KBM-7 (cell line): ENCODE measurements around the gene AHCYL1.
A peak's percentile ranks its signal among the peaks of the same experiment; 100 is the strongest.

Source experiments
- DNase-seq: peaks from one replicate; pipeline ENCODE4 v3.0.0-alpha.2; 2015
- in situ Hi-C: fragments of 300-500 bp; cut with MboI; formaldehyde crosslinking; loops from 2 replicates; pipeline ENCODE4 v1.14.3; 2020; ENCODE audit warnings: low sequenced_read_pairs, low pct_unique_long_range_greater_than_20kb, mixed read lengths

The AHCYL1 gene

GRCh38 chr1:109971559-109971958 lies 13.0 kb upstream of the AHCYL1 start:
- DNase-seq: peak; percentile 31
- in situ Hi-C loops: no loop called here

DNA sequence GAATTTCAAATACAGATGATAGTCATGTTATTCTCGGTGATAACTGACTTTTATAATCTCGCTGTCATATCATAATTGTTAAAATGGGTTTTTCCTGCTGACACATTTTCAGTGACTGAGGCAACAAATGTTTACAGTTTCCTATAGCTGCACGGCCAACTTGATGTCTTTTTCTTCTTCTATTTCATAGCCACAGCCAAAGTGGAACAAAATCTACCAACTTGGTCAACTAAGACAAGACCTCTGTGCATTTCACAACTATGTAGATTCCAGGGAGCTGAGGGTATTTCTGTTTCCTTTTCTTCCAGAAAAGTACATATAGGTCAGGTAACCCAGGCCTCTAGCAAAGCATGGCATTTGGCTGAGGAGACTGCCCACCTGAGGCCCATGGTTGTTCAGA lies 10.4 kb upstream of the AHCYL1 start:
- in situ Hi-C loops: no loop called here
- no peak for DNase-seq

DNA sequence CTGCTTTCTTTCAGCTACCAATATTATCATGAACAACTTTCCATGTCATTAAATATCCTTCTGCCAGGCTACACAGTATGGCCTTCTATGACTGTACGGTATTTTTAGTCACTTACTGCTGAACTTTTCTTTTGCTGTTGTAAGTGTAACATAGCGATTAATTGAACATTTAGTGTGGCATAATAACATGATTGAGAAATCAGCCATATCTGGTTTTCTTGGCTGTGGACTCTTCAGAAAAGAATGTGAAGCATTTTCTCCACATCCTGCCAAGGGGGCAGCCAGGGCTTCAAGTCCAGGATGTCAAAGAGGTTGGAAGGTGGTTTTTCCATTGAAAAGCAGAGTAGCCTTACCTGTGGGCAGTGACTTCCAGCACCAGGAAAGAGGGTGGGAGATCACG lies 8.8 kb upstream of the AHCYL1 start:
- DNase-seq: no peak
- in situ Hi-C loops: loop anchor here (25.0 kb wide), 2 partner anchors 338 to 438 kb away; partner anchors contain the start of genes GNAI3 and GPR61

GRCh38 chr1:109976762-109977161 lies 7.8 kb upstream of the AHCYL1 start:
- in situ Hi-C loops: loop anchor here (25.0 kb wide), 2 partner anchors 339 to 439 kb away; partner anchors contain the start of genes GNAI3 and GPR61
- no peak for DNase-seq

DNA sequence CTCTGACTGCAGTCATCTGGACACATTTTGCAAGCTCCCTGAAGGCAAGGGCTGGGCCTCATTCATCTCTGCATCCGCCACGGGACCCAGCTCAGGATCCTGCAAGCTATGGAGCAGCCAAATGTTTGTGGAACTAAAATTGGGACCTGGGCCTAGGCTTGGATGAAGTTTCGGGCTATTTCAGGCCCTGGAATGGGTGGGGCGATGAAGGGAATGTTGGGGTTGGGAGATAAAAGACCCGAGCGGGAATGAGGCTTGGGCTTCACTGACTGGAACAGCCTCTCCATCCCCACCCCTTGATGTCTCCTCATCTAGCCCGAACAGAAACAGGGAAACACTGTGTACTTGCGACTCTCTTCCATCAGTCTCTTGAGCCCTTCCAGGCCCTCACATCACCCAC lies 7.3 kb upstream of the AHCYL1 start:
- in situ Hi-C loops: loop anchor here (25.0 kb wide), 2 partner anchors 340 to 440 kb away; partner anchors contain the start of genes GNAI3 and GPR61
- DNase-seq: no peak

- no peak for DNase-seq
- in situ Hi-C loops: loop anchor here (25.0 kb wide), 2 partner anchors 341 to 441 kb away; partner anchors contain the start of genes GNAI3 and GPR61
Observed at GRCh38 chr1:109977657-109978378, 6.7 kb upstream of the AHCYL1 start.

DNA sequence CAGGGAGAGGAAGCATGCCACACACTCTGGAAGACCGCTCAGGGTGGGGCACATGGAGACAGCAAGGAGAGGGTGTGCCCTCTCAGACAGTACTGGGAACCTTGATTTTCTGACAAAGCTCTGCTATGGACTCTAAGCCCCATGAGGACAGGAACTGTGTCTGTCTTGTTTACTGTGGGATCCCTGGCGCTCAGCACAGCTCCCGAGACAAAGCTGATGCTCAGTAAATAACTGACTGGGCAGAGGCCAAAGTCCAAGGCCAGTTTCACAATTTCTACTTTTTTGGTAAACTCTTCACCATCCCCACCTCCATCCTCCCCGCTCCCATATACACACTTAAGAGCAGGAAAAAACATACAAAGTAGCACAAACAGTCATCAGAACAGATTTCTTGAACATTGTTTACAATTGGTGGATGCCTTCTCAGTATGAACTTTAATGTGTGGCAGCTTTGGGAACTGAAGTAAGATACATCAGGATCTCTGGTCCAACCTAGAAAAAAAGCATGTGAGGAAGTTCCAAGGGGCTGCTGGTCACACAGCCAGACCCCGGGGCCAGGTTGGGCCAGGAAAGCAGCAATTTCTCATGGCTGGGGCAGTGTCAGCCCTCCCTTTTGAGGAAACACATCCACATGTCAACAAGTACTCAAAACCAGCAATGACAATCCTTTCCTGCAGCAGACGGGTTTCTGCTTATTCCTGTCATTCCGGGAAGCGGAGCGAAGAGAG lies 5.6 kb upstream of the AHCYL1 start:
- in situ Hi-C loops: loop anchor here (25.0 kb wide), 2 partner anchors 342 to 442 kb away; partner anchors contain the start of genes GNAI3 and GPR61
- DNase-seq: no peak

DNA sequence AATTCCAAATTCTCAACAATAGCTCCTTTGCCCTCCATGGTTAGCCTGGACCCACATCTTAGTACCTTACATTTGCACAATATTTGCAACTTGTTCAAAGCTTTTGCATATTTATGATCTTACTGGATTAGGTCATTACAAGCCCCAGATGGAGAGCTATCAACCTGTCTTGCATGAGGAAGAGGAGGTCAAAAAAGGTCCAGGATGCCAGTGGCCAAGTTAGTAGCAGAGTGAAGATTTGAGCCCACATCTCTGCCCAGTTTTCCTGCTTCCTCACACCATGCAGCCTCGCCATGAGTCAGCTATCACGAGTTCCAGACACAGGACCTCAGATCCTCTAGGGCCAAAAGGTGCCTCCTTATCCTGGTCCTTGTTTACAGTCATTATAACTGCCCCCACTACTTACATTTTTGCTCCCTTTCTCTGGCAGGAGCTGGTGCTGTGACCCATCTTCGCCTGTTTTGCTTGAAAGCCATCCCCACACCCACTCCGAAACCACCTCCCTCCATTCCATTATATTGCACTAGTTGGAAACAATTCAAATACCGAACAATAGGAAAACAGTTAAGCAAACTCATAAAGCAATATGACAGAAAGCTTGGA lies 5.0 kb upstream of the AHCYL1 start:
- in situ Hi-C loops: loop anchor here (10.0 to 25.0 kb wide), 3 partner anchors 205 to 442 kb away; partner anchors contain the start of genes GNAI3 and GPR61
- no peak for DNase-seq

- DNase-seq: no peak
- in situ Hi-C loops: loop anchor here (10.0 to 25.0 kb wide), 3 partner anchors 206 to 443 kb away; partner anchors contain the start of genes GNAI3 and GPR61
Observed at GRCh38 chr1:109980324-109981003, 4.1 kb upstream of the AHCYL1 start.

DNA sequence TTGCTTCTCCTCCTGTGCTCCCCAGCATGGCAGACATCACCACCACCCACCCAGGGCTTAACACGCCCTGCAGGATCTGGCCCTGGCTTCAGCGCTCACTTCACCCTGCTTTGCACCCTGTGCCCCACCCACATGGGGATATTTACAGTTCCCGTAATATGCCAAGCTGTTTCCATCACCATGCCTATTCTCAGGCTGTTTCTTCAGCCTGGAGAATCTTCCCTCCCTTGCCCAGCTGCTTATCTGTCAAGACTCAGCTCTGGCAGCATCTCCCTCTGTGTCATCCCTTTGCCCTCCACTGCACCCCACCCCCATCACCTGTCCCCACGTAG lies 3.6 kb upstream of the AHCYL1 start:
- DNase-seq: no peak
- in situ Hi-C loops: loop anchor here (10.0 to 25.0 kb wide), 3 partner anchors 206 to 444 kb away; partner anchors contain the start of genes GNAI3 and GPR61

GRCh38 chr1:109983380-109984189 lies 980 bp upstream of the AHCYL1 start:
- DNase-seq: no peak
- in situ Hi-C loops: loop anchor here (10.0 to 25.0 kb wide), 3 partner anchors 209 to 446 kb away; partner anchors contain the start of genes GNAI3 and GPR61

DNA sequence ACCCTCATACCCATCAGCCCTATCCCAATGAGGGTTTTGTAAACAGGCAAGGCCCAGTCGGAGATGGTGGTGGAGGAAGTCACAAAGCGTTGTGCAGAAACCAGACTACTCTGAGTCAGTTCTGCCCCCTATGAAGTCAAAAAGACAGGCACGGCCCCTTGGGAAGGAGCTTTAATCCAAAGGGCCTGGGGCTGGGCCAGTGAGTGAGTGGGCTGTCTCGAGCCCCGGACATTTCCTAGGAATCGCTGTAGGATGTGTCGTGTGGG lies 442 bp upstream of the AHCYL1 start:
- DNase-seq: no peak
- in situ Hi-C loops: loop anchor here (10.0 to 25.0 kb wide), 3 partner anchors 209 to 447 kb away; partner anchors contain the start of genes GNAI3 and GPR61

- DNase-seq: no peak
- in situ Hi-C loops: loop anchor here (10.0 to 25.0 kb wide), 3 partner anchors 211 to 448 kb away; partner anchors contain the start of genes GNAI3 and GPR61
Observed at GRCh38 chr1:109985247-109986053, 885 bp downstream of the AHCYL1 start.

DNA sequence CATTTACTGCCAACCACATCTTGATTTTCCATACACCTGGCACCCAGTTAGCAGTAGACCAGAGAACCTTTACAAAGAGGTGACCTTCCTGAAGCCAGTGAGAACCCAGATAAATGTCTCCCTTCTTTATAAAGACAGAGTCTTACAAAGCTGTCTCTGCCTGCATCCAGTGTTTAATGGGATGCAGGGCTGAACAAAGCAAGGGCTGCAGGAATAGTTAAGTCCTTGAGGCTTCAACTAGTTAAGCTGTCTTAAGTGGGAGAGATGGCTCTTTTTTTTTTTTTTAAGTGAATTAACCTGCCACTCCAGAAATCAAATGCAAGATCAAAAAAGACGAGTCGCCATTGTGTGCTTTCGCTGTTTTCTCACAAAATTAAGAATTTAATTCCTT lies 1.5 kb downstream of the AHCYL1 start:
- in situ Hi-C loops: loop anchor here (10.0 to 25.0 kb wide), 3 partner anchors 211 to 449 kb away; partner anchors contain the start of genes GNAI3 and GPR61
- DNase-seq: no peak

DNA sequence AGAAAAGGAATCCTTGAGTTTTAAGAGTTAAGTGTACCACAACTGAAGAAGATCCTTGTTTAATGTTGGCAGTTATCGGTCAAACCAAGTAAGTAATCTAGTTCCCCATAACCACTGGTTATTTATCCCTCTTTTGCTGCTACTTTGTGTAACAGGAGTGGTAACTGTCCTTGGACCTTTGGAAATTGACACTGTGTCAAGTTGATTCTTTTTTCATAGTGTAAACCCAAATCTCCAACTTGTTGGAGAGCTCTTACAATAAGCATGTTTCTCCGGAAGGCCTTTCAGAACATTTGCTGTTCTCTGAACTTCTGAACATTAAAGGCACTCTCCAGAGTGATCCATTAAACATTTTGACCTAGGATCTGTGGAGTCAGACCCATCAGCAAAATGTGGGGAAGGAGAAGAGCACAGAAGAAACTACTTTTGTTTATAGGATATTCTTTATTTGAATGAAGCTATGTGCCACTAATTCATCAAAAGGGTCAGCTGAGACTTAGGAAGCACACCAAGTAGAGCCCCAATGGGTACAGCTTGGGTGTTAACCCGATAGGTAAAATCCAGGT lies 3.9 kb downstream of the AHCYL1 start:
- in situ Hi-C loops: loop anchor here (10.0 to 25.0 kb wide), 3 partner anchors 214 to 451 kb away; partner anchors contain the start of genes GNAI3 and GPR61
- no peak for DNase-seq

DNA sequence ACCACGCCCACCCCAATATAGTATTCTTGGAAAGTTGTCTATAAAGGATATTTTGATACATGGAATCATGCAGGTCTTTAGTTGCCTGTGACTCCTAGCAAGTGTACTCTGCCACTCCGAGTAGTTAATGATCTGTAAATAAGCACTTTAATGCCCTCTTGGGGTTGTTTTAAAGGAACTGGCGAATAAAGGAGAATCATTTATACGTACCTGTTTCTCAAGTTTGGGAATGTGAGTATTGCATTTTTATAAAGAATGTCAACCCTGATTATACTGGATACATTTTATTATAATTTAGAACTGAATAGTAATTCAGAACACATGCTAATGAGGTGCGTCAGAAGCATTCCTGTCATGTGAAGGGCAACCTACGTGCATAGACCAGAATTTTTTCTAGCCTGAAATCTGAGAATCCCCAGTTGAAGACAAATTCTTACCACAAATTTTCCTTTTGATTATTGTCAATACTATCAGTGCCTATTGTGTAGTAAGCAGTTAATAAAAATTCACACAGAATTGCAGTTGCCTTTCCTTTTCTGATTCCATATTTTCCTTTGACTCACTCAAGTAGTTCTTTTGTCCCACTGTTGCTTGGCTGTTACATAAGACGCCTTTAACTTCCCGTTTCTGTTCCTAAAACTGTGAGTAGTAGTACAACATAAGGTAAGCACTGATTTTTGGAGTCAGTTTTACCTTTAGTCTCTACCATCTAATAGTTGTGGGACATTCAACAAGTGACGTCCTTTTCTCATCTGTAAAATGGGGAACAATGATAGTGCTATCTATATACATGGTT lies 5.1 kb downstream of the AHCYL1 start:
- in situ Hi-C loops: loop anchor here (10.0 to 25.0 kb wide), 3 partner anchors 215 to 452 kb away; partner anchors contain the start of genes GNAI3 and GPR61

More for the DNA sequence above, 5.1 kb downstream of the AHCYL1 start:
- DNase-seq: no peak
